Measurements from ENCODE around the gene SLC22A1.
"Not testable (repeated sequence)": the region's sequence is repeated elsewhere in the genome, so short reads cannot be mapped to it uniquely, and the experiment has no call there.

The SLC22A1 gene

DNA sequence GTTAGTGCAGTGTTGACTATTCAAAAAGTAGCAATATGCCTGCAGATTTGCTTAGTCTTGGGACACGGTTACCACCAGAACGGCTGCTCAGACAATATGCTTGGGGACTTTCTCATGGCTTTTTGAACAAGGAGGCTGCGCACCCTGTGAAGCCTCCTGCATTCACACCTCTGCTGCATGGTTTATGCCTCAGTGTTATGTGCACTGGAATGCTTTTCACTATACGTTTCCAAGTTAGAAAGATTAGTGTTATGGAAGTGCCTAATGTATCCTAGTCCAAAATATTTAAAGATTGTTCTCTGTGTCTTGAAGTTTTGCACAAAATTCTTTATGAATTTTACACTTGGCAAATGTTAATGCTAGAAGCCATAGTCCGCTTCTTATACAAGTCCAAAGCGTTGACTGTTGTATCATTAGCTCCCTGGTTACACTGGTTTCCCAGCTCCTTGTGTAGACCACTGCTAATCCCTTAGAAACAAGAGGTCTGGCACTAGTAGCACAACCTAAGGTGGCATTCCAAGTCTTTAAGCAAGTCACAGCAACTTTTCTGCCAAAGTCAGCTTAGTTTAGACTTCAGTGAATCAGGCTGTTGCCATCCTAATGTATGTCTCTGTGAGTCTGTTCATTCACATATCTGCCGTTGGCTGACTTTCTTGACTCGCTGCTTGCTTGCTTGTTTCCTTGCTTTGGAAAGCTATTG lies 26.3 kb upstream of the SLC22A1 start:
- no peak for DNase-seq

DNA sequence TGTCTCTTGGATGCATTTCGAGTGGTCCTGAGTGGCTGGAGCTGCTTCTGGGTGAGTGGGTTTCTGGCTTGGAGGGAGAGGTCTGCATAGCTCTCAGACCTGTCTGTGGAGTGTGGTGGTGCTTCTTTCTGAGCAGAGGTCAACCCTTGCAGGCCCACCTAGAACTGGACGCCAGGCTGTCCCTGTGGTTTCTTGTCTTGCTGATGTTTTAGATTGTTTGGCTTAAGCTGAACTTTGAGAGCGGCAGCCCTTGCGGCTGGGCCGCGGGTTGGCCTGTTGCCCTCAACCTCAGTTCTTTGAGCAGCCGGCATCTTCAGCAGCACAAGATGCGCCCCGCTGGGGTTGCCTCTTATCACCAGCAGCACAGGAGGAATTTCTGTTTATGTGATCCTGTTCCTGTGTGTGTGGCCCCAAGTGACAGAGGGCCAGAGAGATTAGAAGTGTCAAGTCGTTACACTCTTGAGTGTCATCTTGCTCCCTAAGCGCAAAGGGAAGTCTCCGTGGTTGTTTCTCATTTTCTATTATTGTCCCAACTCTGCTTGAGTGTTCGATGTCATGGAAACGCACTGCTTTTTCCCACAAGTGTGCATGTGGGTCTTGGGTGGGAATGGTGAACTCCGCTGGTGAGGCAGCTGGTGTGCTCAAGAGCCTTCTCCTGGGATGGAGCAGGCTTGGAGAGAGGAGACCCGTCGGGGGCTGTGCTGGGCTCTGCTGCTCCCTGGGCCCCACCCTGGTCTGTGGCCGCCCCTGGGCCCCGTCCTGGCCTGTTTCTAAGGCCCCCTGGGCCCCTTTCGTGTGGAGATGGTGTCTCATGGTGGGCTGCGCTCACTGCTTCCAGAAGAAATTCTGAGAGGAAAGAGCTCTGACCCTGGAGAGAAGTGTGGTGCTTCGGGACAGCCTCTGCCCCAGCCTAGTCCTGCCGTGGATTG lies 20.1 kb upstream of the SLC22A1 start:
- no peak for DNase-seq

GRCh38 chr6:160102399-160102798 lies 19.2 kb upstream of the SLC22A1 start:
- DNase-seq, result no peak

DNA sequence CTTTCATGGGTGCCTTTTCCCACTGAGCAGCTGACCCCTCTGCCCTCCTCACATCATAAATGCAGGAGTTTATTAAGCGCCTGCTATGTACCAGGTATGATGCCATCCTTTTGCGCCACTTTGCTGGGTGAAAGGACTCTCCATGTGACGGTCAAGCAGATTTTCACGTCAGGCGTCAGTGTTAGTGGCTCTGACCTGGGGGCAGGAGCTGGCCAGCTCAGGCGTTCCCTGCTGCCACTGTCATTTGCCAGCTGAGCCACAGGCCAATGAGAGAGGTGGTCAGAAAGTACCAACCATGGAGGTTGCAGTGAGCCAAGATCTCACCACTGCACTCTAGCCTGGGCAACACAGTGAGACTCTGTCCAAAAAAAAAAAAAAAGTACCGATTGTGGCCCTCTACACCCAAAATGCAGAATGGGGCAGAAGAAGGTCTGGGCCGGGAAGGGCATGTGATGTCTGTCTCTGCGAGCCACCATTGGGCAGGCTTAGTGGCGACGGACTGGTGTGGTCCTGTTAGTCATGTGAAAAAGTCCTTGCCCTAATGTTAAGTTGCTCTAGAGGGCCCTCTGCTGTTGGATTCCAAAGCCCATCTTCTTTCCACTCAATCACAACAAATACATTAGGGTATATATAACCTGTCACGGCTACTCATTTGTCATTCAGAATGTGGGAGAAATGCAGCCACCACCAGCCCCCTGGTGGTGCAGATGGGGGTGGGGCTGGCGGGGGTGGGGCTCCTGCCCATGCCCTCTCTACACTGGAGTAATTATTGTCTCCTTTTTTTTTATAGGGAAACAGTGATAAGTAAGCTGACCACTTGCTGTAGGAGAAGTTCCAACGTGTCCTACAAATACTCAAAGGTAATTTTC lies 18.4 kb upstream of the SLC22A1 start:
- no peak for DNase-seq

- DNase-seq, result no peak
These were observed 17.9 kb upstream of the SLC22A1 start for GRCh38 chr6:160103825-160104100.

DNA sequence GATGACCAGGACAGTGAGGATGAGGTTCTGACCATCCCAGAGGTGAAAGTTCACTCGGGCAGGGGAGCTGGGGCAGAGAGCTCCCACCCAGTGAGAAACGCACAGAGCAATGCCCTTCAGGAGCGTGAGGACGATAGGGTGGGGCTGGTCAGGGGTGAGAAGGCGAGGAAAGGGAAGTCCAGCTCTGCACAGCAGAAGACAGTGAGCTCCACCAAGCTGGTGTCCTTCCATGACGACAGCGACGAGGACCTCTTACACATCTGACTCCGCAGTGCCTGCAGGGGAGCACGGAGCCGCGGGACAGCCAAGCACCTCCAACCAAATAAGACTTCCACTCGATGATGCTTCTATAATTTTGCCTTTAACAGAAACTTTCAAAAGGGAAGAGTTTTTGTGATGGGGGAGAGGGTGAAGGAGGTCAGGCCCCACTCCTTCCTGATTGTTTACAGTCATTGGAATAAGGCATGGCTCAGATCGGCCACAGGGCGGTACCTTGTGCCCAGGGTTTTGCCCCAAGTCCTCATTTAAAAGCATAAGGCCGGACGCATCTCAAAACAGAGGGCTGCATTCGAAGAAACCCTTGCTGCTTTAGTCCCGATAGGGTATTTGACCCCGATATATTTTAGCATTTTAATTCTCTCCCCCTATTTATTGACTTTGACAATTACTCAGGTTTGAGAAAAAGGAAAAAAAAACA lies 16.6 kb upstream of the SLC22A1 start:
- no peak for DNase-seq

GRCh38 chr6:160106010-160106409 lies 15.6 kb upstream of the SLC22A1 start:
- DNase-seq, result no peak

DNA sequence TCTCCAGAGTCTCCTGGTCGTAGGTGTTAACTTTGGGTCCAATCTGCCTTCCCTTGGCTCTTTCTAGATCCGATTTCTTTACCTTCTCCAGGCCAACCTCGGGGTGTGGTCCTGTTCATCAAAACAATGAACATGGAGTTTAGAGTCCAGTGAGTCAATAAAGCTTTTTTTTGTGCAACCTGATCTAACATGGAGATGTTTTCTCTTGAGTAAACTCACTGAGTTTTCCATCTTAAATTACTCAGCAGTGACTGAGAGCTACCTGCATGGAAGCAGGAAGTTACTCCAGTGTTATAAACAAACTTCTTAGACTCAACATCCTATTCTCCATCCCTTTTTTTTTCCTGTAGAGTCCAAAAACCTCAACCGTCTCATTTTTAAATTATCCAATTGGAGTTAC lies 14.9 kb upstream of the SLC22A1 start:
- DNase-seq, result no peak

- no peak for DNase-seq
These were observed 13.5 kb upstream of the SLC22A1 start for GRCh38 chr6:160108077-160108476.

- no peak for DNase-seq
These were observed 11.0 kb upstream of the SLC22A1 start for GRCh38 chr6:160110586-160111123.

GRCh38 chr6:160111806-160112205 lies 9.8 kb upstream of the SLC22A1 start:
- no peak for DNase-seq

DNA sequence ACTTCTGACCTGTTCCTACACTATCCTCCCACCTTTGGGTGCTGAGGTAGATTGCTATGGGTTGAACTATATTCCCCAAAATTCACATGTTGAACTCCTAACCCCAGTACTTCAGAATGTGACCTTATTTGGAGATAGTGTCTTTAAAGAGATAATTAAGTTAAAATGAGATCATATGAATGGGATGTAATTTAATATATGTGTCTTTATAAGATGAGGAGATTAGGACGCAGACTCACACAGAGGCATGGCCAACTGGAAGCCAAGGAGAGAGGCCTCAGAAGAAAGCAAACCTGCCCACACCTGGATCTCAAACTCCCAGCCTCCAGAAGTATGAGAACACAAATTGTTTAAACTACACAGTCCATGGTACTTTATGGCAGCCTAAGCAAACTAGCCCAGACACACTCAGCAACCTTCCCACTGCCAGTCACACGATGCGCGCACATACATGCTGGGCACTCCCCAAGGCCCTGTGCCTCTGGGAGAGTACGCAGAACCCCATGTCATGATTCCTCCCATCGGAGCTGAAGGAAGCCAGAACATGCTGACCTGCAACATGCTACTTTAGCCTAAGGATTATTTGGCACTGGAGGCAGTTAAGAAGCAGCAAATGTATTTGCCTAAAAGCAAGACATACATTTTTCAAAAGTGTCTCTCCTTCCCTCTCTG lies 8.9 kb upstream of the SLC22A1 start:
- DNase-seq, result no peak

GRCh38 chr6:160114536-160114935 lies 7.1 kb upstream of the SLC22A1 start:
- not testable (repeated sequence) for DNase-seq

GRCh38 chr6:160115421-160115820 lies 6.2 kb upstream of the SLC22A1 start:
- DNase-seq, result no peak

DNA sequence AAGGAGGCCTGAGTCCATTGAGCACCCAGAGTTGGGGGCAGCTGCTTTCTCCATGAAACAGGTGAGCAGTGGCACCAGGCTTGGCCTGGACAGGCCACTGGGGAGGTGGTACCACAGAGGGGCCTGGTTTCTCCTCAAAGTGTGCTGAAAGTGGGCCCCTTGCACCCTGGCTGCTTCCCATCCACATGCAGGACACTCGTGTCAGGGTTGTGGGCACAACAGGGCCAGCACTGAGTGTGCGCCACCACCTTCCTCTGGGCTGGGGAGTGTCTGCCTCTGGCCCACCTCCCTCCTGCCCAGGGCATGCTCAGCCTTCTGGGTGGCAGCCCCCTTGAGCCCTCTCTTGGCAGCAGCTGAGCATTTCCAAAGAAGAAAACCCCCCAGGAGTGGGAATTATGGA lies 5.2 kb upstream of the SLC22A1 start:
- DNase-seq, result no peak

- no peak for DNase-seq
These were observed 4.5 kb upstream of the SLC22A1 start for GRCh38 chr6:160117137-160117536.

GRCh38 chr6:160118620-160119229 lies 2.9 kb upstream of the SLC22A1 start:
- no peak for DNase-seq

DNA sequence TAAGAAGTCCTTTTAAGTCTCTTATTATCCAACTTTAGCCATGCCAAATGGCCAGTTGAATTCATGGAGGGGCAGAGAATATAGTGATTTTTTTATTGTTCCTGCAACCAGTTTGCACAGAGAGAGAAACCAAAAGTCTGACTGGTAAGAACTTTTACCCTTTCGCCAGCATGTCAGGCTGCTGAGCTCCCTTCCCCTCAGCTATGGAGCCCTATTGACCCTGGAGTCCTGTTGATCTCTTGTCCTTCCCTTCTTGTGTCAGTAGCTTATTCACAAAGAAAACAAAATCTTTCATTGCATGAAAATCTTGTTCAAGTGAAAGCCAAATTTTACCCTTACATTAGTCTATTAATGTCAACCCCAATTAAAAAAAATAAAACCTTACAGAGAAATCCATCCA lies 1.5 kb upstream of the SLC22A1 start:
- no peak for DNase-seq

- DNase-seq, result no peak
These were observed 366 bp downstream of the SLC22A1 start for GRCh38 chr6:160121981-160122380.

- DNase-seq, result no peak
These were observed 1.1 kb downstream of the SLC22A1 start for GRCh38 chr6:160122744-160123143.

DNA sequence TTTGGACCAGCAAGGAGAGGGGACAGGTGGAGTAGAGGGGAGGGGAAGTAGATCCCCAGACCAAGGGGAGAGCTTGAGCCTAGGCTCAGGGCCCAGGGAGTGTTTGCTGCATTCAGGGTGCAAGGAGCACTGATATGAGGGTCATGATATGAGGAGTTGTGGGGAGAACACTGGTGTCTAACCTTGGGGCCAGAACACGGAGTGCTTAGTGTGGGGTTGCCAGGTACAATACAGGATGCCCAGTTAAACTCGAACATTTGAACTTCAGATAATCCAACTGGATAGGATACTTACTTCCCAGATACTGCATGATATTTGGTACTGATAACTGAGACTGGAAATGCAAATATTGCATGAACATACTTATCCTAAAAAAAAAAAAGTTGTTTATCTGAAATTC lies 2.4 kb downstream of the SLC22A1 start:
- no peak for DNase-seq

DNA sequence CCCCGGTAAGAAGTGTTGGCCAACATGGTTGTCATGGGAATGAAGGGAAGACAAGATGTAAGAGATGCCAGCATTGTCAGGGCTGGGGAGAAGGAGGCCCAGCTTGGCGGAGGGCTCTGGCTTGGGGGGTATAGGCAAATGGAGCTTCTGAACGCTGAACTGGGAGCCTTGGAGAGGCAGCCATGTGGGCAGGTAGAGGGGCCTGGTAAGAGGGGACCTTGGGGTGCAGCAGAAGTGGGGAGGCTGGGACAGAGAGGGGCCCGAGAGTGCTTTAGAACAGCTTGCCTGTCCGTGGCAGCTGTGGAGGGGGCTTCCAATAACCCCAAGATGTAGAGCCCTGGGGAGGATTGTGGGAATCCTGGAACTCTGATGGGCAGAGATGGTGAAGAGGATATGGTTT lies 3.0 kb downstream of the SLC22A1 start:
- DNase-seq, result no peak
